NCI-H2171 treated with DMSO at 0.1 percent for 48 hours (cell line): Measurements from ENCODE around the gene BFSP1.

Source experiments
- DNase-seq: peaks from one replicate; lab custom pipeline; 2025; lab: John Stamatoyannopoulos, UW

BFSP1 gene

DNA sequence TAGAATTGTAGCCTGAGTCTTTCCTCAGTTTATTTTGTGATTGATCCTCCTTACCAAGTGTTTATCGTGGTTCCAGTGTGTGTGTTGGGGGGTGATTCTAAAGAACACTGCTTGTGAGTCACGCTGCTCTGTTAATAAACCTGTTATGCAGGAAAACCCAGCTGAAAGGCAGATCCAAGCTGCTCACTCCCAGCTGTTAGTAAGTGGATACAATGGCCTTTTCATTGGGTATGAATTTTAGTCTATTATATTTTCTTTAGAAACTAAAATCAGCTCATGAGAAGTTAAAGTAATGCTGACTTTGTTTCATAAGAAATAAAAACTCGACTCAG is 26.5 kb upstream of the BFSP1 start:
- peak; percentile 60 for DNase-seq

GRCh38 chr20:17556837-17557674 is 25.9 kb upstream of the BFSP1 start:
- peak; percentile 92 for DNase-seq

- DNase-seq: no peak
These were observed 23.9 kb upstream of the BFSP1 start for GRCh38 chr20:17555106-17555505.

DNA sequence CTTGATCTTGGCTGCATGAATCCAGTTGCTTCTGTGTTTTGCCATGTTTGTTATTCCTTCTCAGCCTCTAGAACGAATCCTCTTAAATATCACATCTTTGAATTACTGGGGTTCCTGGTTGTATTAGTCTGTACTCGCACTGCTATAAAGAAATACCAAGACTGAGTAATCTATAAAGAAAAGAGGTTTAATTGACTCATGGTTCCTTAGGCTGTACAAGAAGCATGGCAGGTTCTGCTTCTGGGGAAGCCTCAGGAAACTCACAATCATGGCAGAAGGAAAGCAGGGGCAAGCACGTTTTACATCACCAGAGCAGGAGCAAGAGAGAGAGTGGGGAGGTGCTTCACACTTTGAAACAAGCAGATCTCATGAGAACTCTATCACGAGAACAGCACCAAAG is 18.0 kb upstream of the BFSP1 start:
- no peak for DNase-seq

DNA sequence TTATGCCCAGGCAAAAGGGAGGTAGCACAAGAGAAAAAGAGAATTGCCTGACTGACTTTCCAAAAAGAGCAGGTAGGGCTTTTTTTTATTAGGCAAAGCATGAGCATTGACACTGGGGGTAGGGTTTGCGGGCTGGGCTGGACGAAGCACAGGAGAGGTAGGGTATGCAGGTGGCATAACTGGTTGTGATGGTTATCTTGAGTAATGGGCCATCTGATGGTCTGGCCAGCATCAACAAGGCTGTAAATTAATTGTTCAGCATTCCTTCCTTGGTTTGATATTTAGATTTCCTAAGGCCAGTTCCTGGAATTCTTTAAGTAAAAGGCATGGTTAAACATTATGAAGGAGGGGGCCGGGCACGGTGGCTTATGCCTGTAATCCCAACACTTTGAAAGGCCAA is 13.9 kb upstream of the BFSP1 start:
- DNase-seq: no peak

- no peak for DNase-seq
These were observed 12.5 kb upstream of the BFSP1 start for GRCh38 chr20:17543531-17544131.

GRCh38 chr20:17542993-17543412 is 11.8 kb upstream of the BFSP1 start:
- DNase-seq: no peak

DNA sequence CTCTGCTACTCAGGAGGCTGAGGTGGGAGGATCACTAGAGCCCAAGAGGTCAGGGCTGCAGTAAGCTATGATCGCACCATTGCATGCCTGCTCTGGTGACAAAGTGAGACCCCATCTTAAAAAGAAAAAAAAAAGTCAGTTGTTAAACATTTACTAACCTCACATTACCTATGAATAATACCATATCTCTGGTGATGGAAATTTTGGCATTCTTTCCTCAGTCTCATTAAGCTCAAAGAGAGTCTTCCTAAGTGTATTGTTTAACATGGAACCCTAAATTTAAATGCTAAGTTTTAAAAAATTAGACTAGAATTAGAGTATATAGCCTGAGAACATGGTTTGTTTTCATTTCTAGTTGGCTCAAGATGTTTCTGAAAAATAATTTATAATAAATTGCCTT is 11.3 kb upstream of the BFSP1 start:
- no peak for DNase-seq

GRCh38 chr20:17541996-17542395 is 10.8 kb upstream of the BFSP1 start:
- no peak for DNase-seq

GRCh38 chr20:17541596-17541995 is 10.4 kb upstream of the BFSP1 start:
- DNase-seq: no peak

- peak; percentile 21 for DNase-seq
These were observed 7.5 kb upstream of the BFSP1 start for GRCh38 chr20:17538517-17539170.

- no peak for DNase-seq
These were observed 6.8 kb upstream of the BFSP1 start for GRCh38 chr20:17537959-17538358.

GRCh38 chr20:17536944-17537444 is 5.8 kb upstream of the BFSP1 start:
- DNase-seq: peak; percentile 91

DNA sequence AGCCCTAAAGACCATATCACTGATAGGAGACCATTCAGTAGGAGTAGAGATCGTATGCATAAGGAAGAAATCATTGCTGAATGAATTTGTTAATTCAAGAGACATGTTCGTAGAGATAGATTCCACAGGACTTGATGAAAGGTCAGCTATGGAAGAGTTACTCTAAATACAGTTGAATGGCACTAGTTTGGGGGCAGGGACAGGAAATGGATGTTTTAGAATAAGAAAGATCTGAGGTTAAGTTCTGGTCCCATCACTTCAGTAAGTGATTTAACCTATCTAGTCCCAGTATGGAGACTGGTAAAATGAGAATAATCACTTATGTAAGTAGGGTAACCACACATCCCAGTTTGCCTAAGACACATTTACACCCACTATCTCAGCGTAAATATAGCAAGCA is 2.9 kb upstream of the BFSP1 start:
- DNase-seq: no peak

- DNase-seq: peak; percentile 22
These were observed 2.2 kb upstream of the BFSP1 start for GRCh38 chr20:17533396-17533795.

- no peak for DNase-seq
These were observed 466 bp upstream of the BFSP1 start for GRCh38 chr20:17531665-17532025.

- DNase-seq: no peak
These were observed 1.0 kb downstream of the BFSP1 start for GRCh38 chr20:17530153-17530552.

DNA sequence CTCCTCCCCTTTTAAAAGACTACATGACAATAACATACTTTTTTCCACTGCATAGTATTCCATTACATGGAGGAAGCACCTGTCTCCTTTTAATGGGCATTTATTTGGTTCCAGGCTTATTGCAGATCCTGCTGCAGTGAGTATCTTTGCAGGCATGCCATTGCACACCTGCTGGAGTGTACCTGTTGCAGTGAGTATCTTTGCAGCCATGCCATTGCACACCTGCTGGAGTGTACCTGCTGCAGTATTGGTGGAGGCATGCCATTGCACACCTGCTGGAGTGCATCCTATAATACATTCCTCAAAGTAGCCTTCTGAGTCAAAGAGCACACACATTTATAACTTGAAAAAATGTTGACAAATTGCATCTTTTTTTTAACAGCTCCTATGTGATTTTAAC is 1.6 kb downstream of the BFSP1 start:
- DNase-seq: no peak

DNA sequence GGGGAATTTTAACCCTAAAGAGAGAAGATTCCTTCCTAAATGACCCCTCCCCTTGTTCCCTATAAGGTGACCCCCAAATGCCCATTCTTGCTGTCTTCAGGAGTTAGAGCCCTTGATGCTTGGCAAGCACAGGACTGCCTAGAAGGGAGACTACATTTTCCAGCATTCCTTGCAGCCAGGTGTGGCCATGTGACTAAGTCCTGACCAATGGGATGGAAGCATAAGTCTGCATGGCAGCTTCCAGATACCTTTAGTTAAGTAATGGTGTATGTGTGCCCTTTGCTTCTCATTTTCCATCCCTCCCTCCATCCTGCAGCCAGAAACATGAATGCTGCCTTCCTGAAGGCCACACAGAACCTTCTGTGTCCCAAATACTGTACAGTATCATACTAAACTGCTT is 5.5 kb downstream of the BFSP1 start:
- DNase-seq: peak; percentile 68

DNA sequence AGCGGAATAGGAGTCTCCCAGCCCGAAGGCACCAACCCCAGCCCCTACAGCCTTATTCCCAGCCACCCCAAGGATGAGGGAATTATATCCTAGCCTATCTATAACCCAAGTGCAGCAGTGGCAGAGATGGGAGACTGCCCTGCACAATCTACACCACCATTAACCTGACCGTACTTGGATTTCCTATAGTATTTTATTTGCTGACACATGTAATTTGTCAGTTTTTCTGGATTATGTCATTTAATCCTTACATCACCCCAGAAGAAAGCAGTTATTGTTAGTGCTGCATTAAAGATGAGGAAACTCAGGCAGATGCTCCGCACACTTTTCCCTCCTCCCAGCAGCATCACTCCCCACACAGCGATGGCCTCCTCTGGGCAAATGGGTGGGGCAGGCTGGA is 6.0 kb downstream of the BFSP1 start:
- DNase-seq: no peak

DNA sequence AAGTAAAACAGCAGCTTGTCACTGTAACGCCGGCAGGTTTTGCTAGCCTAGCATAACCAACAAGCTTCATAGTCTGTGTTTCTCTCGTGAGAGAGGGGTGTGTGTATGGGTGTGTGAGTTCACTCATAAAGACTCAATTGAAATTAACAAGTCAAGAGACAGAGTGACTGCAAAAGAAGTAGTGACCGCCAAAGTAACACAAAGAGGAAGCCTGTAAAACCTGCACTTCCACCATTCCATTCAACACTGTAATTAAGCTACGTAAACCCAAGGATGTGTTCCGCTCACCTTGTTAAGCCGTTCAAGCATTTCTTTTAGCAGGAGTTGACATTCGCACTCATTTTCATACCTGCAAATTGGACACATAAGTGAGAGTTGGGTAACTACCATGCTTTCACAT is 6.6 kb downstream of the BFSP1 start:
- no peak for DNase-seq

DNA sequence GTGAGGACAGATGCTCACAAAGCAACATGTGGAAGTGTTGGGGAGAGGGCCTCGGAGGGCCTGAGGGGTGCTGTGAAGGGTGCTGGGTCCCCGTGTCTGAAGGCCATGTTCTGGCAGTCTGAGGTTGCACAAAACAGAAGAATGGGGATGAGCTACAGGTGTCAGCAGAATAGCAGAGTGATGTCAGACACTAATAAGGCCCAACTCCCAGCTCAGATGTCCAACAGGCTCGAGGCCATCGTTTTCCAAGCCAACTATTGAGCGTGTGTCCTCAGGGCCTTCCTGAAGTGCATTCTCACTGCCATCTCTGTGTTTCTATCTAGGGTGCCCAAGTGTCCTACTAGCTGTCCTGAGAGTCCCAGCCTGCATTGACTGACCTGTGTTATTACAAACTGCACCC is 7.9 kb downstream of the BFSP1 start:
- no peak for DNase-seq

DNA sequence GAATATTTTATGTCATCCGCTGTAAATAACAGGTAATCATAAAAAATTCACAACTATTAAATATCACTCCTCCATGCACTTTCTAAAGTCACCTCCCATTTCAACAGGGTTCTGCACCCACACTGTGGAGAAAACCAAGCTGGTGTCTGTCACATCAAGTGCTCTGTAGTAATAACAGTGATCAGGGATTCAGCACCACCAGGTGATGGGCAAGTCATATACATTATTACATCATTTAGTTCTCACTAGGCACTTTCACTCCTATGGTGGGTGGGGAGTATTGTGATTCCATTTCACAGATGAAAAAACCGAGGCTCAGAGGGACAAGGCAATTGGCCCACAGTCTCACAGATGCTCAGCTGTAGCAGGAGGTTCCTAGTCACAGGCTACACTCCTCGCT is 8.7 kb downstream of the BFSP1 start:
- DNase-seq: no peak
